CD4-positive, alpha-beta T cell treated with Interferon alpha-2 for 1 hour (primary cell): ENCODE results near the gene LRRC4C.
"Not testable (repeated sequence)": the region's sequence is repeated elsewhere in the genome, so short reads cannot be mapped to it uniquely, and the experiment has no call there.

Source experiments
- DNase-seq, 2 donors: peaks; one replicate each; pipeline ENCODE4 v3.0.0-alpha.2; 2020 to 2022

Gene LRRC4C

DNA sequence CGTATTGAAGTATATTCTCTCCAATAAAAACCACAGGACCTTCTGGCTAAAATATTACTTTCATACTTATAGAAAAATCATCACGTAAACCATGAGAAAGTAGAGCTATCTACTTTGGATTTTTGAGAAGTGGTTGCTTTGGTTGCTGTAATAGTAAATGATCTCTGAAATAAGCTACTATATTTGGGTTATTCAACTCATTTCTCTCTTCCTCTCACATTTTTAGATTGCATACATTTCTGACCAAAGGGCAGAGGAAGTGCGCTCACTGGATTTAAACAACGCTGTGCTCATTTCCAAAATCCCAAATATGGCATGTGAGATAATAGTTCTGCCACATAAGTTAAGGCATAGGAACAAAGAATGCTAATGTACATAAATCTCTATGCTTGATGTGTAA is 357.0 kb downstream of the LRRC4C start:
- DNase-seq: no peak

DNA sequence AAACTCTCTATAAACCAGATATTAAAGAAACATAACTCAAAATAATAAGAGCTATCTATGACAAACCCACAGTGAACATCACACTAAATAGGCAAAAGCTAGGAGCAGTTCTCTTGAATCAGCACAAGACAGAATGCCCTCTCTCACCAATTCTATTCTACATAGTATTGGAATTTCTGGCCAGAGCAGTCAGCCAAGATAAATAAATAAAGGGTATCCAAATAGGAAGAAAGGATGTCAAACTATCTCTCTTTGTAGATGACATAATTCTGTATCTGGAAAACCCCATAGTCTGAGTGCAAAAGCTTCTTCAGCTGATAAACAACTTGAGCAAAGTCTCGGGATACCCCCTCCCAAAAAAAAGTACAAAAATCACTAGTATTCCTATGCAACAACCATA is 359.8 kb downstream of the LRRC4C start:
- no peak for DNase-seq

DNA sequence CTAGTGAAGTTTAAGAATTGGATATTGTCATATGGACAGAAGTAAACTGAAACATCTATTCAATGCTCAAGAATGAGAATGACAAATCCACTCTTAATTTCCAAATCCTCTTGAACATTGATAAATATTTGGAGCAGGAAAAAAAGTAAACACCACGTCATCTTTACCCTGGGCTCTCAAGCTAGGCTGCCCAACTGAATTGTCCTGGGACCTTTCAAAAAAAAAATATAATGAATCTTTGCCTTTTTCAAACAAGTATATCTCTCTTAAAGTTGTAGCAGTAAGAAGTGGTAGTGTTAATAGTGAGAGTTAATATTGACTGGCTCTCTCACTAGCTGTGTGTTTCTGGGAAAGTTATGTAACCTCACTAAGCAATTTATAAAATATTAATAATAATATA is 374.3 kb downstream of the LRRC4C start:
- DNase-seq: no peak

DNA sequence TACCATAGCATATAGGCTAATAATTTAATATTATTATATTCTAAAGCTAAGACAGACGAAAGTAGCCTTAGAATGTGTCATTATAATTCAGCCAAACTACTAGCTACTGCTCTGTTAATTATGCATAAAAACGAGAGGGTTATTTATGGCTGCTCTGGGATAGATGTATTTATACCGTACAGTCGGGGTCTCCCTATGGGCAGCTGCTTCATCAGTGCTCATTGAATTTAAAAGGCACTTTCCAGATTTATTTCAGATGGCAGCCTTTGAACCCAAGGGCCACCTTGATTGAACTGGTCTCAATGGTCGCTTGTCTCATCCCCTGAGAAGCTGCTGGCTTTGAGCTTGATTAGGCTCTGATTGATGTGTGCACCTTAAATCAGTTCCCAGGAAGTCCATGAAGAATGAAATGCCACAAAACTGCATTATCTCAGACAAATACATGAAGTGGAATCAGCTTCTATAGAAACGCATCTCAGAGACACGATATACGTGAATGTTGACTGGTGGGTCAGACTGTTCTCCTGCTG is 377.6 kb downstream of the LRRC4C start:
- DNase-seq: no peak

DNA sequence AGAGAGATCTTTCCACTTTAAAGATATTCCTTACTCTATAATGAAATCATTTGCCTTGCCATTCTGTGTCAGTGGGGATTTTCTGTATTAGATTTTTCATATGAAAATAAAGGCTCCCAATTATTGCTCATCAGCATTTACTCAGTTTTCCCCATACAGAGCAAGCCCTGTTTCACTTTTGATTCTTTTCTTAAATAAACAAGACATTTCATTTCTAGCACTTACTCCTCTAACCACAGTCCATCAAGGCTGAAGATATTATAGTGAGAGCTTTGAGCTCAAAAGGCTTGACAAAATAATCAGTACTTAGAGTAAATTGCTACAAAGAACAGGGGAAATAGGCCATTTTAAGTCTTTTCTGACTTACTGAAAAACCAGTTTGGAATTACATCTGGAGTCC is 385.1 kb downstream of the LRRC4C start:
- no peak for DNase-seq

DNA sequence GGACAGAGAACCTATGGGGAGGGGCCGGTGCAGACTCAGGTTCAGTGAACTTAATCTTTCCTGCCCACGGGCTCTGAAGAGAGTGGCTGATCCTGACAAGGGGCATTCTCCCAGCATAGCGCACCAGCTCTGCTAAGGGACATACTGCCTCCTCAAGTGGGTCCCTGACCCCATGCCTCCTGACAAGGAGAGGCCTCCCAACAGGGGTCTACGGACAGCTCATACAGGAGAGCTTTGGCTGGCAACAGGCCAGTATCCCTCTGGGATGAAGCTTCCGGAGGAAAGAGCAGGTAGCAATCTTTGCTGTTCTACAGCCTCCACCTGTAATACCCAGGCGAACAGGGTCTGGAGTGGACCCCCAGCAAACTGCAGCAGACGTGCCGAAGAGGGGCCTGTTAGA is 394.0 kb downstream of the LRRC4C start:
- no peak for DNase-seq

DNA sequence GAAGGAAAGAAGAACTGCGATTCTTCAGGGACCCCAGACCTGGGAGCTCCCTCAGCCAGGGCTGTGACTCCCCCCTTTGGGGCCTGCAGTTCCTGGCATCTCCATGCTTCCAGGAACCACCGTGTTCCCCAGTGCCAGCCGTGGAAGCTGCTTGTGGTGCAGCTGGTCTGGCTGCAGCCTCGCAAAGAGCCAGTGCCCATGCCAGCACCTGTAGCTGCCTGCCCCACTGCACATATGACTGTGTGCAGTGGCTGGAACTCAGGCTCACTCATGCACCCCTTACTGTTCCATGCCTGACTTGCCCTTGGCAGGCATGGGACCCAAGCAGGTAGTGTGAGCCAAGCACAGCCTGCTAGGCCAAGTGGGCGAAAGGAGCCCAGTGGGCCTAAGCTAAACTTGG is 401.3 kb downstream of the LRRC4C start:
- no peak for DNase-seq

DNA sequence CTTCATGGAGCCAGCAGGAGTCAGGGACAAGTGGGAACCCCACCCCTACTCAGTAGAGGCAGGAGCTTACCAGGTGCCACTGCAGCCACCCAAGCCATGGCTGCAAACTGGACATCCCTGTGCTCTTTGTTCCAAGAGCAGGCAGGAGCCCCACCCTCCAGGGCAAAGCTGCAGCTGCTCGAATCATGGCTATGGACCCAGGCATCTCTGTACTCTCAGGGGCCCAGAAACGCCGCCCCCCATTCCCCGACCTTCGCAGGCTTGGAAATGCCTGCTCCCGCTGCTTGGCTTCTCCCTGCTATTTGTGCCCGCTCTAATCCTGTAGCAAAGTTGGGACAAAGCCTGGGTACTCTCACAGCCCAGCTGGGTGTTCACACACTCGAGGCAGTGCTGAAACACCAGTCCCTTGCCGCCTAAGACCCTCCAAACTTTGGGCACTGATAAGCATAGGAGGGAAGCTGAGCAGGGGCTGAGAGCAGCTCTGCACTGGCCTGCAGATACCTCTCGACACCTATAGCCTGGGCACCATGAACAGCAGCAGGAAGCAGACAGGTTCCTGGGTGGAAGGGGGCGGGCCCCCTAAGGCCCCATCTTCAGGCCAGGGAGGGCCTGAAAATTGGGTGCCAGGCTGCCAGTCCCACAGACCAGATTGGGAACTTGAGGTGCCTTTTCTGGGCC is 402.4 kb downstream of the LRRC4C start:
- DNase-seq: no peak

DNA sequence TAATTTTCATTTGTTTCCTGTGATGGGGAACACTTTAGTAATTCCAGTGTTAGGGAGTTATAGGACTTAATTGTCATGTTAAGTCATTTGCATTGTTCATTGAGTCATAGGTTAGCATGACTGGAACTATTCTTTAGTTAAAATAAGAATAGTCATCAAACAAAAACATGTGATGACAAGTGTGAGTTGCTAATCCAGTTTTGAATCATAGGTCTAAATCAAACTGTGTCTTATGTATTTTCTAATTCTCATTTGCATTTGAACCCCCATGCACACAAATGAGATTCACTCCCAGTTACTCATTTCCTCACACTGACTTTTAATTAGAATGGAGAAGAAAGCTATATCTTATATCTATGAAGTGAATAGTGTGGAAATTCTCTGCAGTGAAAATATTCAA is 405.6 kb downstream of the LRRC4C start:
- DNase-seq: no peak

DNA sequence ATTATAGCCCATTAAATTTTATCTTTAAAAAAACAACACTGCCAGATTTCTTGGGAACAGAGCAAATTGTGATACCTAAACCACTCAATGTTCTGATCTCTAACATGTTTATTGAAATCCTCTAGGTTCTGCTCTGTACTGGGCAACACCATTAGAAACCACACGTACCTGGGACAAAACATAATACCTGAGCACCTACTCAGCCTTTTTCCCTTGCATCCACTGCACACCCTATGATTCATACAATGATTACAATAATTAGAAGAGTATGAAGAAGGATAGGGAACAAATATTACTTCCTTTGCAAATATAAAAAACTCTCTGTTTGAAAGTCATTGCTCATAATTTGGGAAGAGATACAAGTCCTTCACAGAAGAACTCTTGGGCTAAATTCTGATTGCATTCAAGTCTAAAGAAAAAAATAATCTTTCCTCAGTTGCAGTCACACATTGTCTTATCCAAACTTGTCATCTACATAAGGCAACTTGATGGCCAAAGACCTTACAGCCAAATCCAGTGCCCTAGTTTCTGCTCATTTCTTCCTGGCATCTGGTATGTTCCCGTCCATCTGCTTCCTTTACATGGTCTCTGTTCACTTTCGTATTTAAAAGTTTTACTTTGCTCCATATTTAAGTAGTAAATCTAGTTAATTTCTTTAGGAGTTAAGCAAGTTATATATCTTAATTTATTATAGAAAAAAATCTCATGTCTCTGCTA is 407.4 kb downstream of the LRRC4C start:
- DNase-seq: no peak

DNA sequence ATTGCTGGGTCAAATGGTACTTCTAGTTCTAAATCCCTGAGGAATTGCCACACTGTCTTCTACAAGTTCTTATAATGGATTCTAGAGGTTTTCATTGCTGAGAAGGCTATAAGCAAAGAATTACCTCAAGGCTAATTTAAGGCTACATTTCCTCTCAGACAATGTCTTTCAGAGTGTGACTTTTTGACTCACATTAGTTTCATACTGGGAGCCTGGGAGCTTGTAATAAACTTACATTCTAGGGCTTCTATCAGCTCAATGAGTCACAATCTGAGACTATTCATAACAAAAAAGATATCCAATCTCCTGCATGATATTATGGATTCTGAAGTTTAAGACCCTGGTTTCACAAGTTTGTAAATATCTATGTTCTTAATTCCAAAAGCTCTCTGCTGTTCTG is 408.7 kb downstream of the LRRC4C start:
- DNase-seq: no peak

DNA sequence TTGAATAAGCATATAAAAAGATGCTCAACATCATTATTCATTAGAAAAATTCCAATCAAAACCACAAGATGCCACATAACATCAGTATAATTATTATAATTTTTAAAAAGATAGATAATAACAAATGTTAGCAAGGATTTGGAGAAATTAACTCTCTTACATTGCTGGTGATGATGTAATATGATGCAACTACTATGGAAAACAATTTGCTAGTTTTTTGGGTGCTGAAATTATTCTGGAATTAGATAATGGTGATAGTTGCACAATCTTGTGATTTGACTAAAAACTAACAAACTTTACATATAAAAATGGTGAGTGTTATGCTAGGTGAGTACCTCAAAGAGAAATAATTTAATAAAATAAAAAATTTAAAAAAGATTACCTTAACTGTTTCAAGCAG is 412.2 kb downstream of the LRRC4C start:
- DNase-seq: no peak

DNA sequence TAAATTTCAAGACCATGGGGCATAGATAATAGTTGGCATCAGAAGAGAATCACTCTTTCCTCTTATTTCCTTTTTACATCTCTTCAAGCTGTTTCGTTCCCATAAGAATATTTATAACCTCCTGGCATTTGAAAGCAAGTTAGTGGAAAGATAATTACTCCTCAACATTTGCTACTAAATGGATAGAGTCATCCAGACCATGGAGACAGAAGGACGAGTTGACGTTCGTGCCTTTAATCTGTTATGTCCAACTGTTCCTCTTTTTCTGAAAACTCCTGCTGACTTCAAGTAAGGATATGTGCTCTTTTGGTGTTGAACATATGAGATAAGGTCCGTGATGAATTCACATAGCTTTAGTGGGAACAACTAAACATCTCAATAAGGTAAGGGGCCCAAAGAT is 414.2 kb downstream of the LRRC4C start:
- DNase-seq: no peak

DNA sequence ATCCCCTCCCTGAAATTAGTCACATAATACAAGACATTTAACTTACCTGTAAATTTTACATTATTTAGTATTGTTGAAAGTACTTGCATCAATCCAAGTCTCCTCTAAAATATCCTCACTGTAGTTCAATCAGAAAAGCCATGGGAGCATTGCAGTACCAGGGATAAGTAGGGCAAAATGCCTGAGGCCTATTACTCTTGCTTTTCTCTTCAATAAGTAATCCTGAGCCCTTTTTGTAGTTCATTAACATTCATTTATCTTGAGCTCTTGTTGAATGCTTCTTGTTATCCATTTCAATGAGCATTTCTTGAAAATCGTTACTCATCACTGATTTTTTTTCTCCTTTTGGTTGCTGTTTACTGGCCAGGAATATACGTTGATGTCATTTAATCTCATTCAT is 414.7 kb downstream of the LRRC4C start:
- DNase-seq: no peak

DNA sequence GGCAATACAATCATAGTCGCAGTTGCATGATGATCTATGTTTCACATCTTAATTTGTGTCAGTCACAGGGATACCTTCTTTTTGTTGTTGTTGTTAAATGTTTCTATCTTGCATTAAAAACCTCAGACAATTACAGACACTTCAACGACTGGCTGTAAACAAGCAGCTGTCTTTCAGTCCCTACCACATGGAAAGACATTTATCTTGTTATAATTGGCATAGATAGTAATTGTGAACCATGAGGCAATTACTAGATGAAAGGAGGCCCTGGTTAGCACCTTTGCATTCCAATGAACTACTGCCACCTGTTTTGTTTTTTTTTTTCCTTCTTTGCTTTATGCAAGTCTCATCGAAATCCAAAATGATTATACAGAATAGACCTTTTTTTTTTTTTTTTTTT is 416.8 kb downstream of the LRRC4C start:
- DNase-seq: no peak

DNA sequence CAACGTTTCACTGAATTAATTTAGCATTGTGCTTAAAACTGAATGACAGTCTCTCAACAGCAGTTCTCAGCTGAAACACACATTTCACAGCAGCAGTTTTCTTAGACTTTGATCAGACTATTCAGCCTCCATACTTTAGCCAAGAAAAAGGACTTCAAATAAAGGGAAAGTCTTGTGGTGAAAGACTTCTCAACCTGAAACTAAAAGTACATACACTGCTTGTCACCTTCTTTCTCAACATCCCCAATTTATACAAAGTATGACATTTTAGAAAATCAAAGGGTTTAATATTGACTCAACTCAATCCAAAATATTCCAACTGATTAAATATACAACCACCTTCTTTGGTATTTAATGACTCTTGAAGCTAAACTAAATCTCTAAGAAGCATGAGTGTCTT is 419.0 kb downstream of the LRRC4C start:
- DNase-seq: no peak

DNA sequence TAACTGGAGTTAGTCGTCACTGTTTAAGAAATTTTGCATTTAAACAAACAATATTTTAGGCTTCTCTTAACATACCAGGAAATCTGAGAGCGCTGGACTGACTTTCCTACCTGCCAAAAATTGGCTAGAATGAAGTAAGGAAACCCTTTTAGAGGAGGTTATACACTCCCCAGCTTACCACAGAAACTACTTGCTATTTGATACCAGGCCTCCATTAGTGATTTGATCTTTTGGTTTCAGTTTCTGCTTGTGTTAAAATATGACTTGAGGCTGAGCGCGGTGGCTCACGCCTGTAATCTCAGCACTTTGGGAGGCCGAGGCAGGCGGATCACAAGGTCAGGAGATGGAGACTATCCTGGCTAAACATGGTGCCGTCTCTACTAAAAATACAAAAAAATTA is 419.9 kb downstream of the LRRC4C start:
- DNase-seq: no peak

DNA sequence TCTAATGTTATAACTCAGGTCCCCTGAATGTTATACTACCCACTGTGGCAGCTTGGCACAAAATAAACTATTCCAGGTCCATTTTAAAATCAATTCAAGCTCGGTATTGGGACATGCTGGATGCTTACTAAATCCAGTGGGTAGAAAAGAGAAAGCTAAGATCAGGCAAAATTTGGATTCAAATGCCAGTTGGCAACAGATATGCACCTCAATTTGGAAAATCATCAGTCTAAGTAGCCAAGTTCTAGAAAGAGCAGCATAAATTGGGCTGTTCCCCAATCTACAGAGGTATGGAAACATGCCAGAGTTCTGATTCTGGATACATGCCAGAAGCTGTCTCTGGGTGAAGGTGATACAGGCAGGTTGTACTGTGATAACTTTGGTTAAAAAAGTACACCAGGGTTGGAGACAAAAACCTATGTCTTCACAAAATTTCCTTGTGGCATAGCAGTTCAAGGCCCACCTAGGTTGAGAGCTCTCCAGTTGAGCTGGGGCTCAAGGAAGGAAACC is 427.8 kb downstream of the LRRC4C start:
- DNase-seq: no peak

DNA sequence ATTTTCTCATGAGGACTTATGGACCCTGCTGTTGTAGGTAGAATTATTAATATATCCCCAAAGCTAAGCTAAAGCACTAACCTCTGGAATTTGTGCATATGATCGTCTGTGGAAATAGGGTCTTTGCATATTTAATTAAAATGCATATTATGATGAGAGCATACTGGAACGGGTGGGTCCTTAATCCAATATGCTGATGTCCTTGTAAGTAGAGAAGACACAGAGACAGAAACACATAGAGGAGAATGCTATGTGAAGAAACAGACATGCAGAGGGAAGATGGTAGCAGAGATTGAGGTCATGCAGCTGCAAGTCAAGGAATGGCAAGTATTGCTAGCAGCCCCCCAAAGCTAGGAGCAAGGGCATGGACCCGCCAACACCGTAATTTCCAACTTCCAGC is 439.2 kb downstream of the LRRC4C start:
- DNase-seq: no peak

DNA sequence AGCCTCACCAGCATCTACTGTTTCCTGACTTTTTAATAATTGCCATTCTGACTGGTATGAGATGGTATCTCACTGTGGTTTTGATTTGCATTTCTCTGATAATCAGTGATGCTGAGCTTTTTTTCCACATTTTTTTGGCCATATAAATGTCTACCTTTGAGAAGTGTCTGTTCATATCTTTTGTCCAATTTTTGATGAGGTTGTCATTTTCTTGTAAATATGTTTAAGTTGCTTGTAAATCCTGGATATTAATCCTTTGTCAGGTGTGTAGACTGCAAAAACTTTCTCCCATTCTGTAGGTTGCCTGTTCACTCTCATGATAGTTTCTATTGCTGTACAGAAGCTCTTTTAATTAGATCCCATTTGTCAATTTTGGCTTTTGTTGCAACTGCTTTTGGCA is 439.8 kb downstream of the LRRC4C start:
- not testable (repeated sequence) for DNase-seq

DNA sequence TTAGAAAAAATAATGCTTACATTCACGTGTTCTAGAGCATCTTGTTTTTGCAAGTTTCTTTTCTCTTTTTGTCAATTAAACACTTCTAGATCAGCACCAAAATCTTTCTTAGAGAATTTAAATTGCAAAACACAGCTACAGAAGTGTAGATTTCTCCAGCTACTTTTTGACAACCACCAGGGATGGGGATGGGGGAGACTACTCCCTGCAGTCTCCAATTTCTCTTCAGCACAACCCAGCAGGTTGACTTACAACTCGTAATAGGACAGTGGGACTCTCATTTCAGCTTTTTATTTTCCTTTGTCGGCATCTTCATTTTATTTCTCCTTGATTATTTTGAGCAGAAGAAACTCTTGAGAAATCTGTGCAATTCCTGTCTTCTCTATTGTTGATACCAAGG is 441.2 kb downstream of the LRRC4C start:
- no peak for DNase-seq

DNA sequence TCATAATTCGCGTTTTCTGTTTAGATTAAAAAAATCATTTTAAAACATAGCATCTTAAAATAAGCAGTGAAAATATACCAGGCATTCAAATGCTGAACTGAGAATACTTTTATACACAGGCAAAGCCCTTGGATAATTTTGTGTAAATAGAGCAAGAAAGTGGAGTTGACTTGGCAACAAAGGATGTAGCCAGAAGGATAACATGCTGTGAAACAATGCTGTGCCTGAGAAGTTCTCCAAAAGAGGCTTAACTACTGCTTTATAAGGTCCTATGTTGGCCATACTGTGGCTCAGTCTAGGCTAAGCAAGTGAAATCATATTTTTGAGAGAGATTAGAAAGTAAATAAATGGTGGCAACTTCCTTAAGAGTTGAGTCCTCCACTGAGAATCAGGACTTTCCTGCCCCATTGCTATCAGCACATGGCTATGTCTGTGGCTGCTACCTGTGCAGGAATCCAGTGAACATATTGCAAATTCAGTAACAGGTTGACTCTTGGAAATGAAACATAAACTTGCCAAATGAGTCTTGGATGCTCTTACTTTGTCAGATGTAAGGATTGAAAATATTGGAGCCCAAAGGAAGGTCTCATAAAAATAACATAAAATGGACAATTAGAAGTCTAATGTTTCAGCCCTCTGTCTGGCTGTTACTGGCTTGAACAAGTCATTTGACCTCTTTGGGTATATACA is 448.9 kb downstream of the LRRC4C start:
- DNase-seq: no peak

DNA sequence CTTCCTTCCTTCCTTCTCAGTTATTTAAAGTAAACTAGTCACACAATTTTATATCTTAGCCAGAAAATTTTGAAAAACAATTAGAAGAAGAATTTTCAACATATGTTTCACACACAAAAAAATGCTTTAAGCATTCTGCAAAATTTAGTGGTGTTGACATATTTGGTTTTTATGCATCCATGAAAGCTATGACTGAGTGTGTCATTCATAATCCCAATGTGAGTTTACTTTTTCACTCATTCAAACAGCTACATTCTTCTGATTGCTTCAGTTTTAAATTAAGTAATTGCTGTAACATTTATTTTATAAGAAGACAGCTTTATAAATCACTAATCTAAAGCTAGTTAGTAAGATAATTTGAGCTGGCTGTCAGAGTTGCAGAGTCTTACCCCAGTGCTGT is 453.5 kb downstream of the LRRC4C start:
- DNase-seq: no peak
